ENCODE results near the gene SLC25A29.
A peak's percentile ranks its signal among the peaks of the same experiment; 100 is the strongest.
"Not testable (repeated sequence)": the region's sequence is repeated elsewhere in the genome, so short reads cannot be mapped to it uniquely, and the experiment has no call there.

The SLC25A29 gene

GRCh38 chr14:100330388-100330931, 24.2 kb upstream of the SLC25A29 start:
- no peak for DNase-seq

DNA sequence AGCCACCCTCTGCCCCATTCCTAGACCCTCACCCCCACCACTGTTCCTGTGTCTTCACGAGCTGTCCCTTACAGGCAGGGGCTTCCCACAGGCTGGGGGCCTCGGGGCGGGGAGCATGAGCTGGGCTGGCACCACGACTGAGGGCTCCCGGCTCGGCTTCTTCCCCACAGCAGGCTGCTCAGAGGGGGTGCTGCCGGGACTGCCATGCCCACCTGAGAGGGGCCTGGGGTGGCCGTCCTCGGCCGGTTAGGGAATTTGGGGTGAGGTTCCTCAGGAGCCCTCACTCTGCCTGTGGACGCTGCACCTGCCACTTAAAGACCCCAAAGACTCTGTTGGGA, 23.7 kb upstream of the SLC25A29 start:
- DNase-seq, result no peak

DNA sequence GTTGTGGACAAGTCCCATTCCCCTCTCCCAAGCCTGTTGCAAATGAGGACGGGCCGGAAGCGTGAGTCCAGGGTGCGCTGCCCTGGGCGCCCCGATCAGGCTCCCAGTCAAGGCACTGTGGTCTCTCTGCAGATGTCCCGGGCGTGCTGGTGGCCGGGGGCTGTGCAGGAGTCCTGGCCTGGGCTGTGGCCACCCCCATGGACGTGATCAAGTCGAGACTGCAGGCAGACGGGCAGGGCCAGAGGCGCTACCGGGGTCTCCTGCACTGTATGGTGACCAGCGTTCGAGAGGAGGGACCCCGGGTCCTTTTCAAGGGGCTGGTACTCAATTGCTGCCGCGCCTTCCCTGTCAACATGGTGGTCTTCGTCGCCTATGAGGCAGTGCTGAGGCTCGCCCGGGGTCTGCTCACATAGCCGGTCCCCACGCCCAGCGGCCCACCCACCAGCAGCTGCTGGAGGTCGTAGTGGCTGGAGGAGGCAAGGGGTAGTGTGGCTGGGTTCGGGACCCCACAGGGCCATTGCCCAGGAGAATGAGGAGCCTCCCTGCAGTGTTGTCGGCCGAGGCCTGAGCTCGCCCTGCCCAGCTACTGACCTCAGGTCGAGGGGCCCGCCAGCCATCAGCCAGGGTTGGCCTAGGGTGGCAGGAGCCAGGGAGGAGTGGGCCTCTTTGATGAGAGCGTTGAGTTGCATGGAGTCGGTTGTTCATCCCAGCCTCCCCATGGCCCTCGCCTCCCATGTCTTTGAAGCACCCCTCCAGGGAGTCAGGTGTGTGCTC, 23.2 kb upstream of the SLC25A29 start:
- no peak for DNase-seq

DNA sequence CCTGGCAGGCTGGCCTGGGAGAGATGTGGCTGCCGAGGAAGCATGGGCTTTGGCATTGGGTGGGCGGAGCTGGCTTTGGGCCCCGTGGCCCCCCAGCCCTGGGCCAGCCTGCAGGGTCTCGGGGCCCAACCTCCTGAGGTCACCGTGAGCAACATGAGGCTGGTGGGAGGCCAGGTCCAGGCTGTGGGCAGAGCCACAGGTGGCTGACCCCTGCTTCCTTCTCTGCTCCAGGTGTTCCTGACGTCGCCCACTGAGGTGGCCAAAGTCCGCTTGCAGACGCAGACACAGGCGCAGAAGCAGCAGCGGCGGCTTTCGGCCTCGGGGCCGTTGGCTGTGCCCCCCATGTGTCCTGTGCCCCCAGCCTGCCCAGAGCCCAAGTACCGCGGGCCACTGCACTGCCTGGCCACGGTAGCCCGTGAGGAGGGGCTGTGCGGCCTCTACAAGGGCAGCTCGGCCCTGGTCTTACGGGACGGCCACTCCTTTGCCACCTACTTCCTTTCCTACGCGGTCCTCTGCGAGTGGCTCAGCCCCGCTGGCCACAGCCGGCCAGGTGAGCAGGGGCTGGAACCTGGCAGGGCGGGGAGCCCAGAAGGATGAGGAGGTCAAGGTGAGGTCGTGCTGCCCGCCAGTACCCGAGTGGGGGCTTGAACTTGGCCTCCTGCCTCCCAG, 22.4 kb upstream of the SLC25A29 start:
- DNase-seq, result no peak

- no peak for DNase-seq
These were observed 20.9 kb upstream of the SLC25A29 start for GRCh38 chr14:100327128-100327527.

GRCh38 chr14:100325958-100326357, 19.7 kb upstream of the SLC25A29 start:
- DNase-seq, result no peak

- no peak for DNase-seq
These were observed 19.0 kb upstream of the SLC25A29 start for GRCh38 chr14:100325231-100325632.

GRCh38 chr14:100323942-100324307, 17.7 kb upstream of the SLC25A29 start:
- DNase-seq, result no peak

GRCh38 chr14:100323121-100323941, 17.1 kb upstream of the SLC25A29 start, which contains the start of gene SLC25A47:
Gene SLC25A47, plus strand, starts transcription at chr14:100323339. Its CDS starts 76 bp downstream, at chr14:100323415.
- no peak for DNase-seq

DNA sequence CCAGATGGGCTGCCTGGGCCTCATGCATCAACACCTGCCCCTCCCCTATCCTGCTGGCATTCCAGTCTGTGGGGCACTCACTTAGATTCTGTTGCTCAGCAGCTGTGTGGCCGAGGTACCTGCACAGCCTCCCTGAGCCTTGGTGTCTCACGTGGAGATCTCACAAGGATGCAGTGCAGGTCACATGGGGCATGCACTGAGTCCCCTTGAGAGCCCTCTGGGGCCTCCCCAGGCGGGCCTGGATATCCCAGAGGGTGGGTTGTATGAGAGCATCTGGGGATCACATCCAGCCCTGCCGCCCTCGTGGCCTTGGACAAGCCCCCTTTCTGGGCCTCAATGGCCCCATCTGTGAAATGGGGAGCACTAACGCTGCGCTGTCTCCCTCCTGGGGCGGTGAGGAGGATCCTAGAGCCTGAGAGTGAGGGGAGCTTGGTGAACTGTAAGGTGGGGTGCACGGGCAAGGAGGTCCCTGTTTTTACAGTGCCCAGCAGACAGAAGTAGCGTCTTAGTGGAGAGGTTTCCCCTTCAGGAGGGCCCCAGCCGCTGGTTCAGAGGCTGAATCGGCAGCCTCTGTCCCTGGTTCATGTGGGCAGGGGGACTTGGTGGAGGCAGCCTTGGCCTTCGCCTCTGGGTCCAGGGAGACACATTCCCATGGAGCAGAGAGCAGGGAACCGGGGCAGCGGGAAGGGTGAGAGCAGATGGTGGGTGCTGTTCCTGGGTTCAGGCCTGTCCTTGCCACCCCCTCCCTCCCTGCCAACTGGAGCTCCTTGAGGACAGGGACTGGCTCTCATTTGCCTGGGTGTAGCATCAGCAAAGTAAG, 16.1 kb upstream of the SLC25A29 start:
- DNase-seq, result no peak

GRCh38 chr14:100321473-100322137, 15.4 kb upstream of the SLC25A29 start:
- no peak for DNase-seq

- no peak for DNase-seq
These were observed 14.1 kb upstream of the SLC25A29 start for GRCh38 chr14:100320157-100320856.

- DNase-seq, result peak; percentile 13
These were observed 11.9 kb upstream of the SLC25A29 start for GRCh38 chr14:100317912-100318808.

DNA sequence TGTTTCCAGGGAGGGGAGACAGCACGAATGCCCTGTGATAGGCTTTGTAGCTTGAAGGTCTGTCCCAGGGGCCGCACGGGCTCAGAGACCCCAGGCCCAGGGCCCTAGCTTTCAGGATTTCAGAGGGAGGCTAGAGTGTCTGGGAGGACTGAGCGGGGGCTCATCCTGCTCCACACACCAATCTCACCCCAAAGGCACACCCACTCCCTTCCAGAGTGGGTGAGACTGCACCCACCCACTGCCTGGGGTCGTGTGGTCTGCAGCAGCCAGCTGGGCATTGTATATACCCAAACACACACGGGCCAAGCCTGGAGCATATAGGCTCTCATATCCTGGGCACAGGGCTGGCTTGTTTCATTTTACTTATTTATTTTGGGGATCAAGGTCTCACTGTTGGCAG, 11.1 kb upstream of the SLC25A29 start:
- DNase-seq, result no peak

DNA sequence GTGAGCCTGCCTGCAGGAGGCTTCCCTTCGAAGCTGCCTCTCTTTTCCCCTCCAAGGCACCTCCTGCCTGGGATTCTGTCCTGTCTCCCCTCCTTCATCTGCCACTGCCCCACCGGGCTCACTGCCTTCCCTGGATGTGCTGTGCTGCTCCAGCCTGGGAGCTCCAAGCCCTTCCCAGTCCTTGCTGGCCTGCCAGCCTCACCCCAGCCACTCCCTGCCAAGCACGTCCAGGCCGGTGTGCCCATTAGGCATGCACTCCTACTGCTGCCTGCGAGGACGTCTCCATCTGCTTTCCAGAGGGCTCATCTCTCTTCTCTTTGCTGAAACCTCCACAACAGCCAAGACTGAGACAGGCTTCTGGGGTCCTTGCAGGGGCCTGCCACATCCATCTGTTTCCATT, 8.5 kb upstream of the SLC25A29 start:
- no peak for DNase-seq

DNA sequence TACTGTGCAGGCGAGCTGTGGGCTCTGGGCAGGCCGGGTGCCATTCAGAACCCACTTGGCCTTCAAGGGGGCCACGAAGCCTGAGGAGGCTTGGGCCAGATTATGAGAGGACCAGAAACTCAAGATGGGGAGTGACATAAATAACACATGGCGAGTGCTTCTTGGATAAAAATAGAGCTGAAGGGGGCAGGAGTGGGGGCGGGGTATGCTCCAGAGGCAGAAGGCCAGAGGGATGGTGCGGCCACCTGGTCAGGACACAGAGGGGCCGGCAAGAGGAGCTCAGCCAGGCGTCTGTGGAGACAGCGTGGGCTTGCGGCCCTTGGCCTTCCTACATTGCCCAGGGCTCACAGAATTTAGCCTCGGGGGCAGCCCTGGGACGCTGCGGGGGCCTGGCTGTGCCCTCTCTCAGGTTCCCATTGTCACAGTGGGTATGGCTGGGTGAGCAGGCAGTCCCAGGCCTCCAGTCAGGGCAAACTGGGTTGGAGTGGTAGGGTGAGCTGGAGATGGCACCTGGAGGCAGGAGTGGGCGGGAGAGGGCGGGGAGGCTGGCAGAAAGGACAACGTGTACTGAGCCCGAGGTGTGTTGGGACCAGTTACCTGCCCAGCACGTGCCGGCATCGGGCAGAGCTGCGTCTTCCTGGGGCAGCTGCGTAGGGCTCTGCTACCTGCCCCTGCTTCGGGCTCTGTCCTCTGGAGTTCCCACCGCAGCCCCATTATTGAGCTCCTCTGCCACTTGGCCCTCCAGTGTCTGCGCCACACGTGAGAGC, 7.4 kb upstream of the SLC25A29 start:
- DNase-seq, result no peak

- DNase-seq, result no peak
These were observed 6.7 kb upstream of the SLC25A29 start for GRCh38 chr14:100312877-100313400.

GRCh38 chr14:100312110-100312876, 6.0 kb upstream of the SLC25A29 start:
- DNase-seq, result not testable (repeated sequence)
